ENCODE data around the gene LYPD3.

GRCh38 chr19:43416951-43417623 lies 48.3 kb downstream of the LYPD3 start:
- TF ChIP-seq CTCF (optimal IDR thresholded peaks at IDR 0.05 in 1 of 3, IDR thresholded peaks at IDR 0.05 in 1 of 3, conservative IDR thresholded peaks at IDR 0.05 in 1 of 3; ENCODE audit: extremely low read depth in 1 of 3, insufficient read depth in 2 of 3, low read length in 3 of 3) = no peak
- no peak for TF ChIP-seq EZH2 (IDR thresholded peaks at IDR 0.05; ENCODE audit: low read length)

Measured in keratinocyte (primary cell).